ENCODE results near the gene DHX9. TPM values are rescaled to one million over a fixed set of nuclear protein-coding genes. Genes with fewer than 3 reads are reported as not detected.

DHX9 gene
- total RNA-seq, 1 experiment from 2014 or later, result 218 TPM

GRCh38 chr1:182860658-182861057 lies 21.5 kb downstream of the DHX9 start:
- CTCF ChIA-PET, result no interaction called here
- POLR2A ChIA-PET, result no interaction called here
- Mint-ChIP-seq H3K4me3 (ENCODE audit: unreplicated experiment) (no peak overlapping the region), H3K36me3 (ENCODE audit: insufficient read depth, unreplicated experiment) (peaks cover 98% of the 10 kb centered on the region), H3K4me1 (ENCODE audit: low read depth, unreplicated experiment) (no peaks in the 10 kb centered on the region), H3K27me3 (ENCODE audit: insufficient read depth, unreplicated experiment) (no peaks in the 10 kb centered on the region), H3K9me3 (ENCODE audit: unreplicated experiment) (no peaks in the 10 kb centered on the region), H3K27ac (ENCODE audit: unreplicated experiment) (no peak overlapping the region)
- TF ChIP-seq CTCF (IDR thresholded peaks at IDR 0.05; ENCODE audit: insufficient read depth in 1 of 2, low read depth in 1 of 2, low read length in 1 of 2, severe bottlenecking in 1 of 2, unreplicated experiment in 1 of 2), result no peak
- no peak for DNase-seq
- intact Hi-C loops (cut with micrococcal nuclease; ENCODE audit: unreplicated experiment), result no loop called here
- no TSS peak for BruUV-seq (replicated peaks)
- H3K4me3 ChIP-seq (ENCODE audit: low read depth, low read length), result no peak overlapping the region
- peaks cover 3% of the 10 kb centered on the region; the same call in 1 of the 2 replicates for H3K36me3 ChIP-seq (ENCODE audit: control insufficient read depth, insufficient read depth, low read length)
- H3K9me3 ChIP-seq, result no peaks in the 10 kb centered on the region
- no peaks in the 10 kb centered on the region for H3K4me1 ChIP-seq
- H3K27me3 ChIP-seq (replicated peaks; ENCODE audit: control insufficient read depth, insufficient read depth, low read length), result no peaks in the 10 kb centered on the region

- H3K9me3 ChIP-seq, result no peaks in the 10 kb centered on the region
- H3K4me3 Mint-ChIP-seq (ENCODE audit: unreplicated experiment), result no peak overlapping the region
- H3K4me1 ChIP-seq, result no peaks in the 10 kb centered on the region
- intact Hi-C loops (cut with micrococcal nuclease; ENCODE audit: unreplicated experiment), result no loop called here
- no peaks in the 10 kb centered on the region for H3K9me3 Mint-ChIP-seq (ENCODE audit: unreplicated experiment)
- no peaks in the 10 kb centered on the region for H3K27me3 ChIP-seq (replicated peaks; ENCODE audit: control insufficient read depth, insufficient read depth, low read length)
- H3K27me3 Mint-ChIP-seq (ENCODE audit: insufficient read depth, unreplicated experiment), result no peaks in the 10 kb centered on the region
- CTCF ChIA-PET, result no interaction called here
- H3K36me3 Mint-ChIP-seq (ENCODE audit: insufficient read depth, unreplicated experiment), result peaks cover 99% of the 10 kb centered on the region
- no peak for TF ChIP-seq CTCF (IDR thresholded peaks at IDR 0.05; ENCODE audit: insufficient read depth in 1 of 2, low read depth in 1 of 2, low read length in 1 of 2, severe bottlenecking in 1 of 2, unreplicated experiment in 1 of 2)
- no peaks in the 10 kb centered on the region for H3K4me1 Mint-ChIP-seq (ENCODE audit: low read depth, unreplicated experiment)
- no peak overlapping the region for H3K4me3 ChIP-seq (ENCODE audit: low read depth, low read length)
- POLR2A ChIA-PET, result no interaction called here
- peaks cover 3% of the 10 kb centered on the region; the same call in 1 of the 2 replicates for H3K36me3 ChIP-seq (ENCODE audit: control insufficient read depth, insufficient read depth, low read length)
- no peak for DNase-seq
- no TSS peak for BruUV-seq (replicated peaks)
- no peak overlapping the region for H3K27ac Mint-ChIP-seq (ENCODE audit: unreplicated experiment)
These were observed 22.8 kb downstream of the DHX9 start for GRCh38 chr1:182861994-182862393.

- intact Hi-C loops (cut with micrococcal nuclease; ENCODE audit: unreplicated experiment), result no loop called here
- POLR2A ChIA-PET, result no interaction called here
- peaks cover 3% of the 10 kb centered on the region; the same call in 1 of the 2 replicates for H3K36me3 ChIP-seq (ENCODE audit: control insufficient read depth, insufficient read depth, low read length)
These were observed 23.7 kb downstream of the DHX9 start for GRCh38 chr1:182862827-182863226.

More at GRCh38 chr1:182862827-182863226, 23.7 kb downstream of the DHX9 start:
- no peak overlapping the region for H3K4me3 ChIP-seq (ENCODE audit: low read depth, low read length)
- Mint-ChIP-seq H3K27me3 (ENCODE audit: insufficient read depth, unreplicated experiment) (no peaks in the 10 kb centered on the region), H3K27ac (ENCODE audit: unreplicated experiment) (no peak overlapping the region), H3K4me1 (ENCODE audit: low read depth, unreplicated experiment) (no peaks in the 10 kb centered on the region), H3K36me3 (ENCODE audit: insufficient read depth, unreplicated experiment) (peaks cover 99% of the 10 kb centered on the region), H3K4me3 (ENCODE audit: unreplicated experiment) (no peak overlapping the region), H3K9me3 (ENCODE audit: unreplicated experiment) (no peaks in the 10 kb centered on the region)
- no peak for TF ChIP-seq CTCF (IDR thresholded peaks at IDR 0.05; ENCODE audit: insufficient read depth in 1 of 2, low read depth in 1 of 2, low read length in 1 of 2, severe bottlenecking in 1 of 2, unreplicated experiment in 1 of 2)
- no TSS peak for BruUV-seq (replicated peaks)
- no peaks in the 10 kb centered on the region for H3K4me1 ChIP-seq
- no peak for DNase-seq
- H3K27me3 ChIP-seq (replicated peaks; ENCODE audit: control insufficient read depth, insufficient read depth, low read length), result no peaks in the 10 kb centered on the region
- CTCF ChIA-PET, result no interaction called here
- no peaks in the 10 kb centered on the region for H3K9me3 ChIP-seq
